Gastroesophageal sphincter (tissue), 3 donors: ENCODE measurements around the gene PTPRN2.

Experiments used
- EP300 ChIP-seq: sonication (generic); formaldehyde crosslinking; IDR thresholded peaks from one replicate; pipeline ENCODE4 v1.6.1; 2017; ENCODE audit warnings: antibody characterized with exemption, mild to moderate bottlenecking
- POLR2A ChIP-seq, 2 donors: fragments of 450-650 bp; IDR thresholded peaks; one replicate each; pipeline ENCODE4 v1.6.1; 2017; ENCODE audit warnings: antibody characterized with exemption in 2 of 2, mild to moderate bottlenecking in 2 of 2, moderate library complexity in 1 of 2
- POLR2AphosphoS5 ChIP-seq: sonication (generic); formaldehyde crosslinking; IDR thresholded peaks from one replicate; pipeline ENCODE4 v1.6.1; 2017; ENCODE audit warnings: antibody characterized with exemption
- TF ChIP-seq, protein P1 (sequence below), 4 experiments: fragments of 200-600 bp in 2 of 4; fragments of 450-650 bp in 2 of 4; sonication (generic) in 1 of 4; IDR thresholded peaks; one replicate each; pipeline ENCODE4 v1.5.1; 2017 to 2019; ENCODE audit warnings: antibody characterized with exemption in 4 of 4, mild to moderate bottlenecking in 2 of 4, moderate library complexity in 2 of 4

- TF ChIP-seq POLR2A (IDR thresholded peaks at IDR 0.05) (no peak), POLR2AphosphoS5 (no peak), EP300 (no peak)
- TF ChIP-seq, protein P1, sequence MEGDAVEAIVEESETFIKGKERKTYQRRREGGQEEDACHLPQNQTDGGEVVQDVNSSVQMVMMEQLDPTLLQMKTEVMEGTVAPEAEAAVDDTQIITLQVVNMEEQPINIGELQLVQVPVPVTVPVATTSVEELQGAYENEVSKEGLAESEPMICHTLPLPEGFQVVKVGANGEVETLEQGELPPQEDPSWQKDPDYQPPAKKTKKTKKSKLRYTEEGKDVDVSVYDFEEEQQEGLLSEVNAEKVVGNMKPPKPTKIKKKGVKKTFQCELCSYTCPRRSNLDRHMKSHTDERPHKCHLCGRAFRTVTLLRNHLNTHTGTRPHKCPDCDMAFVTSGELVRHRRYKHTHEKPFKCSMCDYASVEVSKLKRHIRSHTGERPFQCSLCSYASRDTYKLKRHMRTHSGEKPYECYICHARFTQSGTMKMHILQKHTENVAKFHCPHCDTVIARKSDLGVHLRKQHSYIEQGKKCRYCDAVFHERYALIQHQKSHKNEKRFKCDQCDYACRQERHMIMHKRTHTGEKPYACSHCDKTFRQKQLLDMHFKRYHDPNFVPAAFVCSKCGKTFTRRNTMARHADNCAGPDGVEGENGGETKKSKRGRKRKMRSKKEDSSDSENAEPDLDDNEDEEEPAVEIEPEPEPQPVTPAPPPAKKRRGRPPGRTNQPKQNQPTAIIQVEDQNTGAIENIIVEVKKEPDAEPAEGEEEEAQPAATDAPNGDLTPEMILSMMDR (IDR thresholded peaks at IDR 0.05): no peak
Measured at GRCh38 chr7:157978766-157979165, 608.9 kb downstream of the PTPRN2 start.
